Hepatocyte (in vitro differentiated cells): ENCODE data around the gene DOCK8. TPM values are rescaled to one million over a fixed set of nuclear protein-coding genes. Genes with fewer than 3 reads are reported as not detected.

ENCODE experiments used
- DNase-seq: peaks from one replicate; pipeline ENCODE4 v3.0.0-alpha.2; 2016; ENCODE audit warnings: low spot score
- H2AFZ ChIP-seq: fragments of 200-600 bp; sonication (generic); 2 replicates; pipeline ENCODE4 v1.6.0; 2016; ENCODE audit warnings: antibody characterized with exemption, mild to moderate bottlenecking
- H3K27ac ChIP-seq: fragments of 200-600 bp; sonication (generic); 2 replicates; pipeline ENCODE4 v1.5.1; 2016; ENCODE audit warnings: mild to moderate bottlenecking
- H3K27me3 ChIP-seq: fragments of 200-600 bp; sonication (generic); 2 replicates; pipeline ENCODE4 v1.6.1; 2016
- H3K36me3 ChIP-seq: fragments of 200-600 bp; sonication (generic); replicated peaks from 2 replicates; pipeline ENCODE4 v1.5.1; 2016; ENCODE audit warnings: low read depth; ENCODE audit not compliant: insufficient read depth
- H3K4me1 ChIP-seq: fragments of 200-600 bp; sonication (generic); 2 replicates; pipeline ENCODE4 v1.5.1; 2016; ENCODE audit warnings: mild to moderate bottlenecking, moderate library complexity; ENCODE audit not compliant: insufficient read depth
- H3K4me2 ChIP-seq: fragments of 200-600 bp; sonication (generic); 2 replicates; pipeline ENCODE4 v1.6.0; 2016
- H3K4me3 ChIP-seq: fragments of 200-600 bp; sonication (generic); 2 replicates; pipeline ENCODE4 v1.5.1; 2016; ENCODE audit warnings: mild to moderate bottlenecking
- H3K79me2 ChIP-seq: fragments of 200-600 bp; sonication (generic); 2 replicates; pipeline ENCODE4 v1.6.0; 2017; ENCODE audit warnings: mild to moderate bottlenecking
- H3K9me2 ChIP-seq: fragments of 200-600 bp; sonication (generic); replicated peaks from 2 replicates; pipeline ENCODE4 v1.6.0; 2017; ENCODE audit warnings: mild to moderate bottlenecking; ENCODE audit not compliant: insufficient read depth
- H3K9me3 ChIP-seq: fragments of 200-600 bp; sonication (generic); 2 replicates; pipeline ENCODE4 v1.5.1; 2016; ENCODE audit warnings: low read depth, mild to moderate bottlenecking
- H4K20me1 ChIP-seq: fragments of 200-600 bp; sonication (generic); 2 replicates; pipeline ENCODE4 v1.6.0; 2016; ENCODE audit warnings: mild to moderate bottlenecking; ENCODE audit not compliant: insufficient read depth, poor library complexity, severe bottlenecking
- EZH2 ChIP-seq: fragments of 200-600 bp; sonication (generic); IDR thresholded peaks from 2 replicates; pipeline ENCODE4 v1.6.1; 2016; ENCODE audit warnings: antibody characterized with exemption, mild to moderate bottlenecking, borderline replicate concordance
- EZH2phosphoT487 ChIP-seq: fragments of 200-600 bp; sonication (generic); IDR thresholded peaks from one replicate; pipeline ENCODE4 v1.6.1; 2018; ENCODE audit warnings: antibody characterized with exemption, mild to moderate bottlenecking, low read depth, moderate library complexity; ENCODE audit not compliant: unreplicated experiment, severe bottlenecking
- WGBS: methylation state at CpG from one replicate; pipeline ENCODE4 v1.1.6; 2016; ENCODE audit warnings: low lambda C conversion rate; ENCODE audit errors: missing lambda C conversion rate; 5-methylcytosine and 5-hydroxymethylcytosine counted together
- polyA plus RNA-seq: library from polyadenylated mRNA; unstranded; fragments of >200 nt; fragmentation: Nextera tagmentation; extraction: Ambion mirVana; gene quantifications from 2 replicates; pipeline ENCODE4 v1.2.1, GENCODE V29; 2016
- total RNA-seq: library from RNA; depleted of rRNA; stranded (reverse); fragments of >200 nt; gene quantifications from 2 replicates; pipeline ENCODE4 v1.2.3, GENCODE V29; 2014
- TF ChIP-seq, protein P1 (sequence below): fragments of 200-600 bp; sonication (generic); IDR thresholded peaks from 2 replicates; pipeline ENCODE4 v1.5.1; 2016; ENCODE audit warnings: antibody characterized with exemption, mild to moderate bottlenecking; ENCODE audit not compliant: poor library complexity

DOCK8 gene
- total and polyA plus RNA-seq, 2 experiments from 2014 or later, result 6.5 to 6.6 TPM

DNA sequence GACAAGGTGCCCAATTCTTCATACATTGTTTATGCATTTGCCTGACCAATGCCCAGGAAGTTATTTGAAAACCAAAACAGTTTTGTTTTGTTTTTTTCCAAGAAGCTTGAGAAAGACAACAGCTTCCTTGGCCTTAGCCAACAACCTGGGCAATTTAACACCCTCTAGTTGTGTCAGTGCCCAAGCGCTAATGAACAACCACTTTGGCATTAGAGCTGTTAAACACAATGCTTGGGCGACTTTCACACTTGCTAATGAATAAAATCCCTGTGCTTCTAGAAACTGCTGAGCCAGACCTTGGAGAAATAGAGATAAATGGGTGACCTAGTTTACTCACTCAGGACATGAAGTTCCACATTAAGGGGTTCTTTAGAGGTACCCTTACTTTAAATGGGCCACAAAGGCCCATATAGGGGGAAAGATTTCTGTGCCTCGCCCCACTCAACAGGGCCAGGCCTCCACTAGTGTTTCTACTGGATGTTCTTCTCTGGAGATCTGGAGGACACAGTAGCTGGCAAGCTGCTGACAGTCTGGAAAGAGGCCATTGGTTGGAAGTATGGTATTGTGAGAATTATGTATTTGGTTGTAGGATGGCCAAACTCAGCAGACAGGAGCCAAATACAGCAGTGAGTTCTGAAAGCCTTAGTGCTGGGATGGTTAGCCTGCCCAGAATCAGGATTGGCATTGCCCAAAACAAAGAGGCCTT, 179.8 kb downstream of the DOCK8 start:
- 90% methylated on average over 3 of the region's 3 CpGs for WGBS
- no peaks in the 10 kb centered on the region for H3K4me1 ChIP-seq
- TF ChIP-seq EZH2phosphoT487 (no peak), EZH2 (no peak)
- H2AFZ ChIP-seq, result no peak overlapping the region
- H3K36me3 ChIP-seq, result no peaks in the 10 kb centered on the region
- H3K27me3 ChIP-seq, result no peaks in the 10 kb centered on the region
- no peak overlapping the region for H3K4me3 ChIP-seq
- no peak for DNase-seq
- H3K79me2 ChIP-seq, result no peaks in the 10 kb centered on the region
- H3K4me2 ChIP-seq, result no peak overlapping the region
- H3K9me2 ChIP-seq, result no peaks in the 10 kb centered on the region
- H3K27ac ChIP-seq, result no peak overlapping the region
- H4K20me1 ChIP-seq, result no peaks in the 10 kb centered on the region
- H3K9me3 ChIP-seq, result no peaks in the 10 kb centered on the region

DNA sequence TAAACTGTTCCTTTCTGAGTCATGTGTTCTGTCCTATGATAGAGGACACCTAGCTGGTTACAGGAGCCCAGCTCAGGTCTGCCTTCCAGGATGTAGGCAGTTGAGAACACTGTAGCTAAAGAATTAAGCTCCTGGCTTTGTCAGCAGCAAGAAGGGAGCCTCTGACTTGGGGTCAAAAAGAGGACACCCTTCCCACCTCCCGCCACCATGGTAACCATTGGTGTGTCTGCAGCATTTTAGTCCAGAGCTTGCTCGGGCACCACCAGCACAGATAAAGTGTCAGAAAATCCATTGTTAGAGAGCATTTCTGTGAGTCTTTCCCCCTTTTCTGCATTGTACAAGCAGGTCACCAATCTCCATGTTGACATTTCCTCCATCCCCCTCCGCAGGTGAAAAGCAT, 181.7 kb downstream of the DOCK8 start:
- Histone ChIP-seq H3K9me3 (no peaks in the 10 kb centered on the region), H2AFZ (no peak overlapping the region), H3K36me3 (no peaks in the 10 kb centered on the region), H3K79me2 (no peaks in the 10 kb centered on the region), H3K9me2 (no peaks in the 10 kb centered on the region), H3K4me1 (no peaks in the 10 kb centered on the region), H3K4me2 (no peak overlapping the region), H3K4me3 (no peak overlapping the region), H4K20me1 (no peaks in the 10 kb centered on the region), H3K27me3 (no peaks in the 10 kb centered on the region), H3K27ac (no peak overlapping the region)
- DNase-seq, result no peak
- no peak for TF ChIP-seq EZH2phosphoT487
- TF ChIP-seq, protein P1, sequence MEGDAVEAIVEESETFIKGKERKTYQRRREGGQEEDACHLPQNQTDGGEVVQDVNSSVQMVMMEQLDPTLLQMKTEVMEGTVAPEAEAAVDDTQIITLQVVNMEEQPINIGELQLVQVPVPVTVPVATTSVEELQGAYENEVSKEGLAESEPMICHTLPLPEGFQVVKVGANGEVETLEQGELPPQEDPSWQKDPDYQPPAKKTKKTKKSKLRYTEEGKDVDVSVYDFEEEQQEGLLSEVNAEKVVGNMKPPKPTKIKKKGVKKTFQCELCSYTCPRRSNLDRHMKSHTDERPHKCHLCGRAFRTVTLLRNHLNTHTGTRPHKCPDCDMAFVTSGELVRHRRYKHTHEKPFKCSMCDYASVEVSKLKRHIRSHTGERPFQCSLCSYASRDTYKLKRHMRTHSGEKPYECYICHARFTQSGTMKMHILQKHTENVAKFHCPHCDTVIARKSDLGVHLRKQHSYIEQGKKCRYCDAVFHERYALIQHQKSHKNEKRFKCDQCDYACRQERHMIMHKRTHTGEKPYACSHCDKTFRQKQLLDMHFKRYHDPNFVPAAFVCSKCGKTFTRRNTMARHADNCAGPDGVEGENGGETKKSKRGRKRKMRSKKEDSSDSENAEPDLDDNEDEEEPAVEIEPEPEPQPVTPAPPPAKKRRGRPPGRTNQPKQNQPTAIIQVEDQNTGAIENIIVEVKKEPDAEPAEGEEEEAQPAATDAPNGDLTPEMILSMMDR, result no peak
- TF ChIP-seq EZH2, result no peak
- 85% methylated on average over 3 of the region's 3 CpGs for WGBS

DNA sequence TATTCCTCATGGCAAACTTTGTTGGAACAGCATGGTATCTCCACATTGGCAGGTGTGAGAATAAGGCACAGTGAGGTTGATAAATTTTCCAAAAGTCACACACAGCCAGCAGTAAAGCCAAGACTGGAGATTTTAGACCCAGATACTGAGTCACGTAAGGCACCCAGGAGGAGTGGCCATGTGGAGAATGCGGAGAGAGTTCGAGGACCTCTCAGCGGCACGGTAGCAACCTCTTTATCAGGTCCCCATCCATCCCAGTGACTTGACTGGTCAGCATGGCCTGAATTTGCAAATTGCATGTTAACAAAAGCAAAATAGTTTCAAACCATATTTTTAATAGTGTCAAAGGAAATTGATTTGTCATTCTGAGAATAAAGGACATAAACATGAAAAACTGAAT, 183.4 kb downstream of the DOCK8 start:
- H2AFZ ChIP-seq, result no peak overlapping the region
- H3K27ac ChIP-seq, result no peak overlapping the region
- H3K9me3 ChIP-seq, result no peaks in the 10 kb centered on the region
- 83% methylated on average over 5 of the region's 5 CpGs for WGBS
- H3K4me3 ChIP-seq, result no peak overlapping the region
- H3K27me3 ChIP-seq, result no peaks in the 10 kb centered on the region
- H3K79me2 ChIP-seq, result no peaks in the 10 kb centered on the region
- H3K4me2 ChIP-seq, result no peak overlapping the region
- H4K20me1 ChIP-seq, result no peaks in the 10 kb centered on the region
- H3K4me1 ChIP-seq, result no peaks in the 10 kb centered on the region
- H3K36me3 ChIP-seq, result no peaks in the 10 kb centered on the region
- H3K9me2 ChIP-seq, result no peaks in the 10 kb centered on the region
- TF ChIP-seq EZH2phosphoT487, result no peak
- TF ChIP-seq, protein P1, result no peak
- no peak for TF ChIP-seq EZH2
- DNase-seq, result no peak

DNA sequence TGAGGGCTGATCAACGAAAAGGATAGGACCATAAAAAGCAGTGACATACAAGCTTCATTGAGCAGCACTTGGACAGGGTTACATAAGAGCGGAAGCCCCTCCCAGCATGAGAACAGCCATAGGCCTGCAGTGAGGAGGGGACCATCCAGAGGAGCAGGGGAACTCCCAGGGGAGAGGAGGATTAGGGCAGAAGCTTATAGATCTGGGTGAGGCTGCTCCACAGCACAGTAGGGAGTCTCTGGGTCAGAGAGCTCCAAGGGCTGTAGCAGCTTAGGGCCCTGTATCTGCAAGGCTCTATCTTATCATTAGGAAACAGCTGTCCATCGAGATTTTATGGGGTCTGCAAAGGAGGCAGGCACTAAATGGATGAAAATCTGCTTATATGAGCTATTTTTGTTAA, 186.6 kb downstream of the DOCK8 start:
- no peaks in the 10 kb centered on the region for H3K27me3 ChIP-seq
- H3K4me3 ChIP-seq, result no peak overlapping the region
- no peak overlapping the region for H3K27ac ChIP-seq
- no peak for DNase-seq
- 72% methylated on average over 3 of the region's 3 CpGs for WGBS
- no peaks in the 10 kb centered on the region for H3K9me3 ChIP-seq
- H4K20me1 ChIP-seq, result no peaks in the 10 kb centered on the region
- H3K36me3 ChIP-seq, result no peaks in the 10 kb centered on the region
- TF ChIP-seq EZH2phosphoT487, result no peak
- TF ChIP-seq EZH2, result no peak
- TF ChIP-seq, protein P1, result no peak
- H2AFZ ChIP-seq, result no peak overlapping the region
- no peak overlapping the region for H3K4me2 ChIP-seq
- no peaks in the 10 kb centered on the region for H3K79me2 ChIP-seq
- no peaks in the 10 kb centered on the region for H3K9me2 ChIP-seq
- no peaks in the 10 kb centered on the region for H3K4me1 ChIP-seq
